GM21515 (cell line): ENCODE measurements around the gene NRN1L.
"Not testable (repeated sequence)": the region's sequence is repeated elsewhere in the genome, so short reads cannot be mapped to it uniquely, and the experiment has no call there.

Experiments used
- ATAC-seq: cut with Tn5 transposase; IDR thresholded peaks from one replicate; pipeline ENCODE4 v1.9.1; 2021; ENCODE audit not compliant: unreplicated experiment

The NRN1L gene

GRCh38 chr16:67882374-67883145, 2.1 kb upstream of the NRN1L start:
- no peak for ATAC-seq

GRCh38 chr16:67883146-67883871, 1.4 kb upstream of the NRN1L start:
- ATAC-seq, result no peak

- ATAC-seq, result no peak
Measured at GRCh38 chr16:67883872-67884261, 818 bp upstream of the NRN1L start.

GRCh38 chr16:67885545-67885944, 860 bp downstream of the NRN1L start:
- ATAC-seq, result no peak

GRCh38 chr16:67885976-67886375, 1.3 kb downstream of the NRN1L start:
- no peak for ATAC-seq

- no peak for ATAC-seq
Measured at GRCh38 chr16:67886387-67886786, 1.7 kb downstream of the NRN1L start.

GRCh38 chr16:67888331-67888730, 3.6 kb downstream of the NRN1L start:
- ATAC-seq, result no peak

GRCh38 chr16:67892375-67892774, 7.7 kb downstream of the NRN1L start:
- no peak for ATAC-seq

- ATAC-seq, result peak; percentile 79
Measured at GRCh38 chr16:67892899-67893742, 8.4 kb downstream of the NRN1L start, which contains the start of gene PSKH1. PSKH1 (plus strand) TSS chr16:67893254; CDS start chr16:67908750, 15,496 bp downstream.

GRCh38 chr16:67893743-67894399, 9.2 kb downstream of the NRN1L start:
- no peak for ATAC-seq

GRCh38 chr16:67897231-67897630, 12.5 kb downstream of the NRN1L start:
- no peak for ATAC-seq

GRCh38 chr16:67901734-67902133, 17.0 kb downstream of the NRN1L start:
- ATAC-seq, result no peak

GRCh38 chr16:67902831-67903230, 18.1 kb downstream of the NRN1L start:
- ATAC-seq, result no peak

- ATAC-seq, result no peak
Measured at GRCh38 chr16:67907397-67908180, 22.9 kb downstream of the NRN1L start.

- ATAC-seq, result no peak
Measured at GRCh38 chr16:67909056-67909742, 24.5 kb downstream of the NRN1L start.

GRCh38 chr16:67910158-67910557, 25.5 kb downstream of the NRN1L start:
- ATAC-seq, result no peak

GRCh38 chr16:67914758-67915495, 30.2 kb downstream of the NRN1L start:
- ATAC-seq, result no peak

GRCh38 chr16:67915496-67915769, 30.7 kb downstream of the NRN1L start:
- not testable (repeated sequence) for ATAC-seq
